Uterine smooth muscle cell (primary cell): Measurements from ENCODE around the gene TXNL1. TPM values are rescaled to one million over a fixed set of nuclear protein-coding genes. Genes with fewer than 3 reads are reported as not detected.

Experiments
- total RNA-seq: library from RNA; depleted of rRNA; stranded (reverse); fragments of >200 nt; gene quantifications from 2 replicates; pipeline ENCODE4 v1.2.3, GENCODE V29; 2014

TXNL1 gene
- total RNA-seq = 57.1 and 71.8 TPM in 2 replicates

GRCh38 chr18:56638232-56639103 is at the start of gene TXNL1:
TXNL1 (minus strand) TSS chr18:56638592; CDS start chr18:56638440, 152 bp downstream.

GRCh38 chr18:56650944-56651770 is 12.8 kb upstream of the TXNL1 start, which contains the start of gene WDR7:
WDR7 (plus strand) TSS chr18:56651359; CDS start chr18:56672516, 21,157 bp downstream.

Other genes starting within 250 kb of the TXNL1 start
- 27.6 and 30.3 TPM in 2 replicates for gene WDR7, start 12.8 kb upstream of the TXNL1 start, total RNA-seq